ENCODE data around the gene ZNF19. TPM values are rescaled to one million over a fixed set of nuclear protein-coding genes. Genes with fewer than 3 reads are reported as not detected.
A peak's percentile ranks its signal among the peaks of the same experiment; 100 is the strongest.

The ZNF19 gene
- total RNA-seq, 2 donors from 2014 or later = 3.5 to 4.1 TPM

GRCh38 chr16:71479420-71479819 lies 9.7 kb downstream of the ZNF19 start:
- H3K36me3 ChIP-seq = no peaks in the 10 kb centered on the region
- H3K4me1 ChIP-seq = peaks cover 5% of the 10 kb centered on the region
- H3K4me3 ChIP-seq = no peak overlapping the region
- H3K27ac ChIP-seq = no peak overlapping the region
- DNase-seq = no peak
- no peaks in the 10 kb centered on the region for H3K9me3 ChIP-seq
- no peaks in the 10 kb centered on the region for H3K27me3 ChIP-seq
- H3K9ac ChIP-seq (ENCODE audit: low read depth in 2 of 2, low read length in 2 of 2) = no peak overlapping the region
- TF ChIP-seq CTCF (IDR thresholded peaks at IDR 0.05) = peak; percentile 33
- intact Hi-C loops (cut with DNase I) = no loop called here

GRCh38 chr16:71476457-71477124 lies 12.5 kb downstream of the ZNF19 start:
- intact Hi-C loops (cut with DNase I) = no loop called here
- no peaks in the 10 kb centered on the region for H3K4me1 ChIP-seq
- no peak overlapping the region for H3K4me3 ChIP-seq
- no peaks in the 10 kb centered on the region for H3K9me3 ChIP-seq
- TF ChIP-seq CTCF (IDR thresholded peaks at IDR 0.05) = no peak
- no peak for DNase-seq
- no peak overlapping the region for H3K27ac ChIP-seq
- no peaks in the 10 kb centered on the region for H3K27me3 ChIP-seq
- H3K36me3 ChIP-seq = no peaks in the 10 kb centered on the region
- H3K9ac ChIP-seq (ENCODE audit: low read depth in 2 of 2, low read length in 2 of 2) = no peak overlapping the region

GRCh38 chr16:71474864-71475263 lies 14.3 kb downstream of the ZNF19 start:
- DNase-seq = no peak
- H3K4me1 ChIP-seq = no peaks in the 10 kb centered on the region
- H3K27me3 ChIP-seq = no peaks in the 10 kb centered on the region
- no peaks in the 10 kb centered on the region for H3K9me3 ChIP-seq
- H3K36me3 ChIP-seq = no peaks in the 10 kb centered on the region
- no peak overlapping the region for H3K9ac ChIP-seq (ENCODE audit: low read depth in 2 of 2, low read length in 2 of 2)
- H3K27ac ChIP-seq = no peak overlapping the region
- no peak overlapping the region for H3K4me3 ChIP-seq
- no peak for TF ChIP-seq CTCF (IDR thresholded peaks at IDR 0.05)
- intact Hi-C loops (cut with DNase I) = no loop called here

- Histone ChIP-seq H3K36me3 (no peaks in the 10 kb centered on the region), H3K27me3 (no peaks in the 10 kb centered on the region), H3K9ac (ENCODE audit: low read depth in 2 of 2, low read length in 2 of 2) (no peak overlapping the region), H3K27ac (no peak overlapping the region), H3K4me1 (no peaks in the 10 kb centered on the region), H3K9me3 (no peaks in the 10 kb centered on the region), H3K4me3 (no peak overlapping the region)
- intact Hi-C loops (cut with DNase I) = no loop called here
- DNase-seq = no peak
- TF ChIP-seq CTCF (IDR thresholded peaks at IDR 0.05) = no peak
These were observed 15.2 kb downstream of the ZNF19 start for GRCh38 chr16:71473891-71474290.

- no peak for TF ChIP-seq CTCF (IDR thresholded peaks at IDR 0.05)
- H3K9me3 ChIP-seq = no peaks in the 10 kb centered on the region
- no peak overlapping the region for H3K9ac ChIP-seq (ENCODE audit: low read depth in 2 of 2, low read length in 2 of 2)
- H3K4me3 ChIP-seq = no peak overlapping the region
- no peak overlapping the region for H3K27ac ChIP-seq
- H3K36me3 ChIP-seq = no peaks in the 10 kb centered on the region
- H3K4me1 ChIP-seq = no peaks in the 10 kb centered on the region
- no peaks in the 10 kb centered on the region for H3K27me3 ChIP-seq
- DNase-seq = no peak
- intact Hi-C loops (cut with DNase I) = no loop called here
These were observed 16.2 kb downstream of the ZNF19 start for GRCh38 chr16:71472931-71473330.

All from colonic mucosa (tissue), 4 donors.